HepG2 (cell line): Measurements from ENCODE around the gene HES7. TPM values are rescaled to one million over a fixed set of nuclear protein-coding genes. Genes with fewer than 3 reads are reported as not detected.

Experiments used
- ARNT2 ChIP-seq: sonication (generic); formaldehyde crosslinking; IDR thresholded peaks from 2 replicates; pipeline ENCODE4 v1.8.0; 2022; ENCODE audit warnings: mild to moderate bottlenecking, low read depth, missing genetic modification reagents, moderate library complexity
- FOSL2 ChIP-seq: sonication (generic); formaldehyde crosslinking; IDR thresholded peaks from 2 replicates; pipeline ENCODE4 v1.4.0; 2020; ENCODE audit warnings: missing genetic modification reagents
- HDAC1 ChIP-seq: sonication (generic); formaldehyde crosslinking; IDR thresholded peaks from 2 replicates; pipeline ENCODE4 v1.5.1; 2020; ENCODE audit warnings: mild to moderate bottlenecking, missing genetic modification reagents
- KMT2B ChIP-seq: IDR thresholded peaks from 2 replicates; pipeline ENCODE4 v1.6.1; 2016; ENCODE audit warnings: missing genetic modification reagents, missing compliant biosample characterization
- MED1 ChIP-seq: sonication (generic); formaldehyde crosslinking; IDR thresholded peaks from 2 replicates; pipeline ENCODE4 v1.4.0; 2020; ENCODE audit warnings: missing genetic modification reagents
- RAD51 ChIP-seq: fragments of 450-650 bp; IDR thresholded peaks from 2 replicates; pipeline ENCODE4 v1.6.1; 2016; ENCODE audit warnings: borderline replicate concordance
- TEAD3 ChIP-seq: optimal IDR thresholded peaks from 2 replicates; pipeline ENCODE3; 2016; ENCODE audit warnings: borderline replicate concordance
- TP53 ChIP-seq: sonication (generic); formaldehyde crosslinking; conservative IDR thresholded peaks from 2 replicates; pipeline ENCODE4 v1.4.0; 2020; ENCODE audit warnings: missing genetic modification reagents
- ZNF350 ChIP-seq: sonication (generic); formaldehyde crosslinking; IDR thresholded peaks from 2 replicates; pipeline ENCODE4 v1.4.0; 2020; ENCODE audit warnings: mild to moderate bottlenecking, low read depth, missing genetic modification reagents, borderline replicate concordance
- polyA plus RNA-seq, 8 experiments: library from polyadenylated mRNA; depleted of rRNA in 3 of 8; stranded (reverse) in 7 of 8; unstranded in 1 of 8; fragments of >200 nt; fragmentation: Illumina TruSeq in 4 of 8; extraction: Trizol in 4 of 8; gene quantifications; 2 replicates each; pipeline versions ENCODE4 v1.2.1 to v1.2.3, GENCODE V29; 2011 to 2016; ENCODE audit warnings: low read depth in 4 of 8, missing spikeins in 1 of 8, mixed read lengths in 1 of 8; ENCODE audit not compliant: insufficient read depth in 1 of 8
- total RNA-seq, 5 experiments: library from RNA; depleted of rRNA; stranded (reverse); fragments of >200 nt; fragmentation: Illumina TruSeq; extraction: Trizol; gene quantifications; 2 replicates each; pipeline ENCODE4 v1.2.3, GENCODE V29; 2016; ENCODE audit warnings: low read depth in 1 of 5
- TF ChIP-seq, protein P1 (sequence below): sonication (generic); formaldehyde crosslinking; IDR thresholded peaks from 2 replicates; pipeline ENCODE4 v1.9.0; 2021; ENCODE audit warnings: mild to moderate bottlenecking, missing genetic modification reagents
- TF ChIP-seq, protein P2 (sequence below): IDR thresholded peaks from 2 replicates; pipeline ENCODE4 v1.6.1; 2016
- TF ChIP-seq, protein P3 (sequence below): sonication (generic); formaldehyde crosslinking; IDR thresholded peaks from 2 replicates; pipeline ENCODE4 v1.5.0; 2020; ENCODE audit warnings: mild to moderate bottlenecking, missing genetic modification reagents, borderline replicate concordance
- TF ChIP-seq, protein P4 (sequence below): sonication (generic); formaldehyde crosslinking; IDR thresholded peaks from 2 replicates; pipeline ENCODE4 v1.5.0; 2020; ENCODE audit warnings: missing genetic modification reagents, mild to moderate bottlenecking, borderline replicate concordance

The HES7 gene
- total and polyA plus RNA-seq, 2 of the 13 experiments (the other 11 are each of a cell fraction or from before 2014, with no cell fraction given): not detected

DNA sequence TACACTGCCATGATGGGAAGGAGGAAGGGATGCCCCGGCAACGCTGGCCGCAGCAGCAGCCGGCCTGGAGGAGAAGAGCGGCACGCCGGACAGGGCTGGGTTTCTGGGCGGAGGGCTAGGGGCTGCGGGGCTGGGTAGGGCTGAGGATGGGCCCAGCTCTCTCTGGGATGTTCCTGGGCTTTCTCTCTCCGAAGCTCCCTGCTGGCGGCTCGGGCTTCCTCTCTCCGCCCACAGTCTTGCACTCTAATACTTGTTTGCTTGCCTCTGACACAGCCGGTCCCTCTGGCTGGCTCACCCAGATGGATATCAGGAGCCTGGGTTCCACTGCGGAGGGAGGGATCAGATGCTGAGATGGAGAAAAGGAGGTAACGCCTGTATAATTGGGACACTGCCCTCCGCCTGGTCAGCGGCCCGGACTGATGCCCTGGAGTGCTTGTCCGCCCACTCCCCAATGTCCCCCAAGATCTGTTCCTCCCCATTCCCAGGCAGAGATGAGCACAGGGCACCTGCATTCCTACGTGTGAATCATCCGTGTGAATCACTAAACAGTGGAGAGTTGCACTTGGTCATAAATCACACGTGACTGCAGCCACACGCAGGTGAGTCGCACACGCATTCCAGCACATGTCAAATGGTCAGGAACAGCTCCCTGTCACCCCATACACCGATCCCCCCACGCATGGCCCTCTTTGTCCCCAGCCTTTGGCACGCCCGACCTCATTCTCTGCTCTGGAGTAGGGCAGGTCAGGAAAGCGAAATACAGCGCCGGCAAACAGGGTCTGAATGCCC is 5.7 kb downstream of the HES7 start, which contains the start of gene ALOXE3 (continued):
- TF ChIP-seq, protein P1, sequence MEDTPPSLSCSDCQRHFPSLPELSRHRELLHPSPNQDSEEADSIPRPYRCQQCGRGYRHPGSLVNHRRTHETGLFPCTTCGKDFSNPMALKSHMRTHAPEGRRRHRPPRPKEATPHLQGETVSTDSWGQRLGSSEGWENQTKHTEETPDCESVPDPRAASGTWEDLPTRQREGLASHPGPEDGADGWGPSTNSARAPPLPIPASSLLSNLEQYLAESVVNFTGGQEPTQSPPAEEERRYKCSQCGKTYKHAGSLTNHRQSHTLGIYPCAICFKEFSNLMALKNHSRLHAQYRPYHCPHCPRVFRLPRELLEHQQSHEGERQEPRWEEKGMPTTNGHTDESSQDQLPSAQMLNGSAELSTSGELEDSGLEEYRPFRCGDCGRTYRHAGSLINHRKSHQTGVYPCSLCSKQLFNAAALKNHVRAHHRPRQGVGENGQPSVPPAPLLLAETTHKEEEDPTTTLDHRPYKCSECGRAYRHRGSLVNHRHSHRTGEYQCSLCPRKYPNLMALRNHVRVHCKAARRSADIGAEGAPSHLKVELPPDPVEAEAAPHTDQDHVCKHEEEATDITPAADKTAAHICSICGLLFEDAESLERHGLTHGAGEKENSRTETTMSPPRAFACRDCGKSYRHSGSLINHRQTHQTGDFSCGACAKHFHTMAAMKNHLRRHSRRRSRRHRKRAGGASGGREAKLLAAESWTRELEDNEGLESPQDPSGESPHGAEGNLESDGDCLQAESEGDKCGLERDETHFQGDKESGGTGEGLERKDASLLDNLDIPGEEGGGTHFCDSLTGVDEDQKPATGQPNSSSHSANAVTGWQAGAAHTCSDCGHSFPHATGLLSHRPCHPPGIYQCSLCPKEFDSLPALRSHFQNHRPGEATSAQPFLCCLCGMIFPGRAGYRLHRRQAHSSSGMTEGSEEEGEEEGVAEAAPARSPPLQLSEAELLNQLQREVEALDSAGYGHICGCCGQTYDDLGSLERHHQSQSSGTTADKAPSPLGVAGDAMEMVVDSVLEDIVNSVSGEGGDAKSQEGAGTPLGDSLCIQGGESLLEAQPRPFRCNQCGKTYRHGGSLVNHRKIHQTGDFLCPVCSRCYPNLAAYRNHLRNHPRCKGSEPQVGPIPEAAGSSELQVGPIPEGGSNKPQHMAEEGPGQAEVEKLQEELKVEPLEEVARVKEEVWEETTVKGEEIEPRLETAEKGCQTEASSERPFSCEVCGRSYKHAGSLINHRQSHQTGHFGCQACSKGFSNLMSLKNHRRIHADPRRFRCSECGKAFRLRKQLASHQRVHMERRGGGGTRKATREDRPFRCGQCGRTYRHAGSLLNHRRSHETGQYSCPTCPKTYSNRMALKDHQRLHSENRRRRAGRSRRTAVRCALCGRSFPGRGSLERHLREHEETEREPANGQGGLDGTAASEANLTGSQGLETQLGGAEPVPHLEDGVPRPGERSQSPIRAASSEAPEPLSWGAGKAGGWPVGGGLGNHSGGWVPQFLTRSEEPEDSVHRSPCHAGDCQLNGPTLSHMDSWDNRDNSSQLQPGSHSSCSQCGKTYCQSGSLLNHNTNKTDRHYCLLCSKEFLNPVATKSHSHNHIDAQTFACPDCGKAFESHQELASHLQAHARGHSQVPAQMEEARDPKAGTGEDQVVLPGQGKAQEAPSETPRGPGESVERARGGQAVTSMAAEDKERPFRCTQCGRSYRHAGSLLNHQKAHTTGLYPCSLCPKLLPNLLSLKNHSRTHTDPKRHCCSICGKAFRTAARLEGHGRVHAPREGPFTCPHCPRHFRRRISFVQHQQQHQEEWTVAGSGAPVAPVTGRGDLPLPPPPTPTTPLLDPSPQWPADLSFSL (CRISPR knock-in tag): no peak
- no peak for TF ChIP-seq KMT2B (CRISPR knock-in tag)
- peak; percentile 61 for TF ChIP-seq TEAD3 (CRISPR knock-in tag)
- TF ChIP-seq, protein P2, sequence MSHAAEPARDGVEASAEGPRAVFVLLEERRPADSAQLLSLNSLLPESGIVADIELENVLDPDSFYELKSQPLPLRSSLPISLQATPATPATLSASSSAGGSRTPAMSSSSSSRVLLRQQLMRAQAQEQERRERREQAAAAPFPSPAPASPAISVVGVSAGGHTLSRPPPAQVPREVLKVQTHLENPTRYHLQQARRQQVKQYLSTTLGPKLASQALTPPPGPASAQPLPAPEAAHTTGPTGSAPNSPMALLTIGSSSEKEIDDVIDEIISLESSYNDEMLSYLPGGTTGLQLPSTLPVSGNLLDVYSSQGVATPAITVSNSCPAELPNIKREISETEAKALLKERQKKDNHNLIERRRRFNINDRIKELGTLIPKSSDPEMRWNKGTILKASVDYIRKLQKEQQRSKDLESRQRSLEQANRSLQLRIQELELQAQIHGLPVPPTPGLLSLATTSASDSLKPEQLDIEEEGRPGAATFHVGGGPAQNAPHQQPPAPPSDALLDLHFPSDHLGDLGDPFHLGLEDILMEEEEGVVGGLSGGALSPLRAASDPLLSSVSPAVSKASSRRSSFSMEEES: peak; percentile 31; the same call in 1 of the 2 replicates
- 0 out of 2 replicates have a peak, but pooled peaks have one; percentile 45 for TF ChIP-seq ZNF350
- TF ChIP-seq HDAC1 (CRISPR knock-in tag): peak; percentile 28; the same call in 1 of the 2 replicates
- peak; percentile 20; the same call in 1 of the 2 replicates for TF ChIP-seq RAD51
- no peak for TF ChIP-seq TP53
- 0 out of 2 replicates have a peak, but pooled peaks have one; percentile 16 for TF ChIP-seq ARNT2 (CRISPR knock-in tag)
- peak; percentile 88 for TF ChIP-seq FOSL2
- 0 out of 2 replicates have a peak, but pooled peaks have one; percentile 8 for TF ChIP-seq MED1
- TF ChIP-seq, protein P3, sequence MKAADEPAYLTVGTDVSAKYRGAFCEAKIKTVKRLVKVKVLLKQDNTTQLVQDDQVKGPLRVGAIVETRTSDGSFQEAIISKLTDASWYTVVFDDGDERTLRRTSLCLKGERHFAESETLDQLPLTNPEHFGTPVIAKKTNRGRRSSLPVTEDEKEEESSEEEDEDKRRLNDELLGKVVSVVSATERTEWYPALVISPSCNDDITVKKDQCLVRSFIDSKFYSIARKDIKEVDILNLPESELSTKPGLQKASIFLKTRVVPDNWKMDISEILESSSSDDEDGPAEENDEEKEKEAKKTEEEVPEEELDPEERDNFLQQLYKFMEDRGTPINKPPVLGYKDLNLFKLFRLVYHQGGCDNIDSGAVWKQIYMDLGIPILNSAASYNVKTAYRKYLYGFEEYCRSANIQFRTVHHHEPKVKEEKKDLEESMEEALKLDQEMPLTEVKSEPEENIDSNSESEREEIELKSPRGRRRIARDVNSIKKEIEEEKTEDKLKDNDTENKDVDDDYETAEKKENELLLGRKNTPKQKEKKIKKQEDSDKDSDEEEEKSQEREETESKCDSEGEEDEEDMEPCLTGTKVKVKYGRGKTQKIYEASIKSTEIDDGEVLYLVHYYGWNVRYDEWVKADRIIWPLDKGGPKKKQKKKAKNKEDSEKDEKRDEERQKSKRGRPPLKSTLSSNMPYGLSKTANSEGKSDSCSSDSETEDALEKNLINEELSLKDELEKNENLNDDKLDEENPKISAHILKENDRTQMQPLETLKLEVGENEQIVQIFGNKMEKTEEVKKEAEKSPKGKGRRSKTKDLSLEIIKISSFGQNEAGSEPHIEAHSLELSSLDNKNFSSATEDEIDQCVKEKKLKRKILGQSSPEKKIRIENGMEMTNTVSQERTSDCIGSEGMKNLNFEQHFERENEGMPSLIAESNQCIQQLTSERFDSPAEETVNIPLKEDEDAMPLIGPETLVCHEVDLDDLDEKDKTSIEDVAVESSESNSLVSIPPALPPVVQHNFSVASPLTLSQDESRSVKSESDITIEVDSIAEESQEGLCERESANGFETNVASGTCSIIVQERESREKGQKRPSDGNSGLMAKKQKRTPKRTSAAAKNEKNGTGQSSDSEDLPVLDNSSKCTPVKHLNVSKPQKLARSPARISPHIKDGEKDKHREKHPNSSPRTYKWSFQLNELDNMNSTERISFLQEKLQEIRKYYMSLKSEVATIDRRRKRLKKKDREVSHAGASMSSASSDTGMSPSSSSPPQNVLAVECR (CRISPR knock-in tag): peak; percentile 53; the same call in 1 of the 2 replicates
- TF ChIP-seq, protein P4, sequence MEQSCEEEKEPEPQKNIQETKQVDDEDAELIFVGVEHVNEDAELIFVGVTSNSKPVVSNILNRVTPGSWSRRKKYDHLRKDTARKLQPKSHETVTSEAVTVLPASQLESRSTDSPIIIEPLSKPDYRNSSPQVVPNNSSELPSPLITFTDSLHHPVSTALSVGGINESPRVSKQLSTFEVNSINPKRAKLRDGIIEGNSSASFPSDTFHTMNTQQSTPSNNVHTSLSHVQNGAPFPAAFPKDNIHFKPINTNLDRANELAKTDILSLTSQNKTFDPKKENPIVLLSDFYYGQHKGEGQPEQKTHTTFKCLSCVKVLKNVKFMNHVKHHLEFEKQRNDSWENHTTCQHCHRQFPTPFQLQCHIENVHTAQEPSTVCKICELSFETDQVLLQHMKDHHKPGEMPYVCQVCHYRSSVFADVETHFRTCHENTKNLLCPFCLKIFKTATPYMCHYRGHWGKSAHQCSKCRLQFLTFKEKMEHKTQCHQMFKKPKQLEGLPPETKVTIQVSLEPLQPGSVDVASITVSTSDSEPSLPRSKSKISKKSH (CRISPR knock-in tag): 0 out of 2 replicates have a peak, but pooled peaks have one; percentile 63
